ENCODE data around the gene PCGF2. TPM values are rescaled to one million over a fixed set of nuclear protein-coding genes. Genes with fewer than 3 reads are reported as not detected.
"Not testable (repeated sequence)": the region's sequence is repeated elsewhere in the genome, so short reads cannot be mapped to it uniquely, and the experiment has no call there.

Gene PCGF2
- total and polyA plus RNA-seq, 2 donors from 2014 or later: 62.2 to 111 TPM

GRCh38 chr17:38729368-38729885 is 18.7 kb downstream of the PCGF2 start:
- peak overlapping the region; percentile 38 to 61 (median 56) for H3K4me3 ChIP-seq (ENCODE audit: low read length in 3 of 3)
- intact Hi-C loops (cut with DNase I): no loop called here
- no peaks in the 10 kb centered on the region for H3K27me3 ChIP-seq (ENCODE audit: control insufficient read depth, insufficient read depth, low read length)
- peaks cover 2 to 5% (median 3%) of the 10 kb centered on the region in 3 donors for H3K36me3 ChIP-seq (ENCODE audit: control insufficient read depth in 2 of 3, insufficient read depth in 3 of 3, low read length in 3 of 3)
- no peak for FAIRE-seq
- no peak for TF ChIP-seq CTCF (IDR thresholded peaks at IDR 0.05; ENCODE audit: borderline replicate concordance, extremely low read depth, insufficient read depth)
- H3K4me1 ChIP-seq (ENCODE audit: control insufficient read depth in 2 of 3, insufficient read depth in 2 of 3, low read depth in 1 of 3, low read length in 3 of 3): peaks cover 0 to 39% (median 37%) of the 10 kb centered on the region in 3 donors
- no peak for DNase-seq
- peak overlapping the region; percentile 65 to 85 for H3K27ac ChIP-seq (ENCODE audit: low read depth in 2 of 2, low read length in 2 of 2)
- H3K9me3 ChIP-seq (ENCODE audit: control insufficient read depth in 2 of 3, insufficient read depth in 1 of 3, low read length in 3 of 3): no peaks in the 10 kb centered on the region
- H3K9ac ChIP-seq (ENCODE audit: low read length in 3 of 3): peak overlapping the region in 2 of 3 donors; percentile 24 to 77

- DNase-seq: no peak
- Histone ChIP-seq H3K4me1 (ENCODE audit: control insufficient read depth in 2 of 3, insufficient read depth in 2 of 3, low read depth in 1 of 3, low read length in 3 of 3) (peaks cover 0 to 30% (median 27%) of the 10 kb centered on the region in 3 donors), H3K27ac (ENCODE audit: low read depth in 2 of 2, low read length in 2 of 2) (no peak overlapping the region), H3K27me3 (ENCODE audit: control insufficient read depth, insufficient read depth, low read length) (no peaks in the 10 kb centered on the region), H3K4me3 (ENCODE audit: low read length in 3 of 3) (no peak overlapping the region), H3K36me3 (ENCODE audit: control insufficient read depth in 2 of 3, insufficient read depth in 3 of 3, low read length in 3 of 3) (peaks cover 0 to 5% (median 0%) of the 10 kb centered on the region in 3 donors), H3K9me3 (ENCODE audit: control insufficient read depth in 2 of 3, insufficient read depth in 1 of 3, low read length in 3 of 3) (no peaks in the 10 kb centered on the region), H3K9ac (ENCODE audit: low read length in 3 of 3) (no peak overlapping the region)
- TF ChIP-seq CTCF (IDR thresholded peaks at IDR 0.05; ENCODE audit: borderline replicate concordance, extremely low read depth, insufficient read depth): no peak
- FAIRE-seq: no peak
- intact Hi-C loops (cut with DNase I): no loop called here
Observed at GRCh38 chr17:38728290-38728831, 19.8 kb downstream of the PCGF2 start.

GRCh38 chr17:38727736-38728135 is 20.4 kb downstream of the PCGF2 start:
- Histone ChIP-seq H3K9me3 (ENCODE audit: control insufficient read depth in 2 of 3, insufficient read depth in 1 of 3, low read length in 3 of 3) (no peaks in the 10 kb centered on the region), H3K27me3 (ENCODE audit: control insufficient read depth, insufficient read depth, low read length) (no peaks in the 10 kb centered on the region), H3K27ac (ENCODE audit: low read depth in 2 of 2, low read length in 2 of 2) (no peak overlapping the region), H3K9ac (ENCODE audit: low read length in 3 of 3) (no peak overlapping the region), H3K4me3 (ENCODE audit: low read length in 3 of 3) (no peak overlapping the region), H3K36me3 (ENCODE audit: control insufficient read depth in 2 of 3, insufficient read depth in 3 of 3, low read length in 3 of 3) (peaks cover 0 to 4% (median 2%) of the 10 kb centered on the region in 3 donors), H3K4me1 (ENCODE audit: control insufficient read depth in 2 of 3, insufficient read depth in 2 of 3, low read depth in 1 of 3, low read length in 3 of 3) (peaks cover 0 to 24% (median 22%) of the 10 kb centered on the region in 3 donors)
- TF ChIP-seq CTCF (IDR thresholded peaks at IDR 0.05; ENCODE audit: borderline replicate concordance, extremely low read depth, insufficient read depth): no peak
- intact Hi-C loops (cut with DNase I): no loop called here
- DNase-seq: no peak
- no peak for FAIRE-seq

DNA sequence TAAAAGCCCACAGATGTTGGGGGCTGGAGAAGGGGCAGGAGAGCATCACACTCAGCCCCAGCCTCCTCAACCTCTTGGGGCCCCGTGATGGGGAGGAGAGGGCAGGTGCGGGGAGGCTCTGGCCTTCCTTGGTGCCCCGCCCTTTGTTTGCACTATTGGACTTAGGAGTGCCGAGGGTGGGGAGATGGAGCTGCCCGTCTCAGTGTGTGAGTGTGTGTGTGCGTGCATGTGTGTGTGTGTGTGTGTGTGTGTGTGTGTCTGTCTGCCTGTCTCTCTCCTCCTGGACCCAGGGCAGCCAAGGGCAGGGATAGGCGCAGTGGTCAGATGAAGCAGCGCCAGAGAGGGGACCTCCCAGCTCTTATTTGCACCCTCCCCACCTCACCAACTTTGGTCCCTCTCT is 22.0 kb downstream of the PCGF2 start:
- FAIRE-seq; H3K9ac ChIP-seq (ENCODE audit: low read length in 3 of 3); H3K4me1 ChIP-seq (ENCODE audit: control insufficient read depth in 2 of 3, insufficient read depth in 2 of 3, low read depth in 1 of 3, low read length in 3 of 3); H3K9me3 ChIP-seq (ENCODE audit: control insufficient read depth in 2 of 3, insufficient read depth in 1 of 3, low read length in 3 of 3); H3K4me3 ChIP-seq (ENCODE audit: low read length in 3 of 3); H3K27me3 ChIP-seq (ENCODE audit: control insufficient read depth, insufficient read depth, low read length); H3K27ac ChIP-seq (ENCODE audit: low read depth in 2 of 2, low read length in 2 of 2); DNase-seq; intact Hi-C loops (cut with DNase I): not testable (repeated sequence)
- peaks cover 0 to 15% (median 5%) of the 10 kb centered on the region in 3 donors for H3K36me3 ChIP-seq (ENCODE audit: control insufficient read depth in 2 of 3, insufficient read depth in 3 of 3, low read length in 3 of 3)
